Measurements from ENCODE around the gene PAX1. TPM values are rescaled to one million over a fixed set of nuclear protein-coding genes. Genes with fewer than 3 reads are reported as not detected.

PAX1 gene
- total RNA-seq, 4 donors from 2014 or later, result 0.08 to 0.21 TPM; not detected in 2

GRCh38 chr20:21715193-21715881 is 9.9 kb downstream of the PAX1 start:
- Histone ChIP-seq H3K27ac (no peak overlapping the region), H3K9me3 (no peaks in the 10 kb centered on the region), H3K27me3 (peaks cover 83% of the 10 kb centered on the region), H3K4me1 (no peaks in the 10 kb centered on the region), H3K36me3 (no peaks in the 10 kb centered on the region), H3K4me3 (no peak overlapping the region)
- WGBS, result 21% methylated on average over 10 of the region's 10 CpGs
- DNase-seq (ENCODE audit: low spot score in 2 of 2), result no peak
- TF ChIP-seq CTCF (IDR thresholded peaks at IDR 0.05), result no peak
- TF ChIP-seq POLR2A (IDR thresholded peaks at IDR 0.05), result no peak
- no peak for TF ChIP-seq POLR2AphosphoS5 (IDR thresholded peaks at IDR 0.05)
- no peak for TF ChIP-seq EP300 (IDR thresholded peaks at IDR 0.05)

GRCh38 chr20:21719592-21720214 is 14.2 kb downstream of the PAX1 start:
- TF ChIP-seq POLR2AphosphoS5 (IDR thresholded peaks at IDR 0.05) (no peak), POLR2A (IDR thresholded peaks at IDR 0.05) (no peak), CTCF (IDR thresholded peaks at IDR 0.05) (peak; percentile 63 to 69), EP300 (IDR thresholded peaks at IDR 0.05) (no peak)
- Histone ChIP-seq H3K27ac (no peak overlapping the region), H3K4me3 (no peak overlapping the region), H3K9me3 (no peaks in the 10 kb centered on the region), H3K4me1 (no peaks in the 10 kb centered on the region), H3K36me3 (no peaks in the 10 kb centered on the region), H3K27me3 (peaks cover 39% of the 10 kb centered on the region)
- DNase-seq (ENCODE audit: low spot score in 2 of 2), result no peak
- 5% methylated on average over 4 of the region's 4 CpGs for WGBS

- Histone ChIP-seq H3K4me1 (no peaks in the 10 kb centered on the region), H3K27me3 (peaks cover 3% of the 10 kb centered on the region), H3K9me3 (no peaks in the 10 kb centered on the region), H3K27ac (no peak overlapping the region), H3K36me3 (no peaks in the 10 kb centered on the region), H3K4me3 (no peak overlapping the region)
- 47% methylated on average over 2 of the region's 2 CpGs for WGBS
- DNase-seq (ENCODE audit: low spot score in 2 of 2), result no peak
- TF ChIP-seq EP300 (IDR thresholded peaks at IDR 0.05) (no peak), POLR2A (IDR thresholded peaks at IDR 0.05) (no peak), POLR2AphosphoS5 (IDR thresholded peaks at IDR 0.05) (no peak), CTCF (IDR thresholded peaks at IDR 0.05) (no peak)
These were observed 20.4 kb downstream of the PAX1 start for GRCh38 chr20:21725892-21726291.

GRCh38 chr20:21729316-21729715 is 23.9 kb downstream of the PAX1 start:
- DNase-seq (ENCODE audit: low spot score in 2 of 2), result no peak
- Histone ChIP-seq H3K4me1 (no peaks in the 10 kb centered on the region), H3K27ac (no peak overlapping the region), H3K27me3 (peaks cover 3% of the 10 kb centered on the region), H3K9me3 (no peaks in the 10 kb centered on the region), H3K36me3 (no peaks in the 10 kb centered on the region), H3K4me3 (no peak overlapping the region)
- TF ChIP-seq CTCF (IDR thresholded peaks at IDR 0.05), result no peak
- TF ChIP-seq EP300 (IDR thresholded peaks at IDR 0.05), result no peak
- TF ChIP-seq POLR2AphosphoS5 (IDR thresholded peaks at IDR 0.05), result no peak
- TF ChIP-seq POLR2A (IDR thresholded peaks at IDR 0.05), result no peak
- WGBS, result 90% methylated on average over 9 of the region's 15 CpGs

- Histone ChIP-seq H3K27me3 (no peaks in the 10 kb centered on the region), H3K4me1 (no peaks in the 10 kb centered on the region), H3K27ac (no peak overlapping the region), H3K36me3 (no peaks in the 10 kb centered on the region), H3K9me3 (peaks cover 8% of the 10 kb centered on the region), H3K4me3 (no peak overlapping the region)
- WGBS, result 90% methylated on average over 3 of the region's 3 CpGs
- DNase-seq (ENCODE audit: low spot score in 2 of 2), result no peak
- no peak for TF ChIP-seq CTCF (IDR thresholded peaks at IDR 0.05)
- TF ChIP-seq POLR2A (IDR thresholded peaks at IDR 0.05), result no peak
- no peak for TF ChIP-seq POLR2AphosphoS5 (IDR thresholded peaks at IDR 0.05)
- TF ChIP-seq EP300 (IDR thresholded peaks at IDR 0.05), result no peak
These were observed 33.7 kb downstream of the PAX1 start for GRCh38 chr20:21739161-21739560.

Measured in suprapubic skin (tissue), 4 donors.